Activated naive CD8-positive, alpha-beta T cell treated with anti-CD3 and anti-CD28 coated beads, Interleukin-2, amount 50 U/mL, for 24 hours (primary cell): Measurements from ENCODE around the gene SOSTDC1.
A peak's percentile ranks its signal among the peaks of the same experiment; 100 is the strongest.

Experiments
- ATAC-seq: fragments of 150-1000 bp; cut with Tn5 transposase; one replicate; pipeline ENCODE4 v1.10.0; 2021
- DNase-seq: peaks from one replicate; pipeline ENCODE4 v3.0.0; 2021
- H3K27ac Mint-ChIP-seq: one replicate; pipeline ENCODE4 v1.8.0; 2021; ENCODE audit warnings: mild to moderate bottlenecking, mixed read lengths
- H3K27me3 Mint-ChIP-seq: one replicate; pipeline ENCODE4 v1.8.0; 2021; ENCODE audit warnings: mixed read lengths
- H3K36me3 Mint-ChIP-seq: one replicate; pipeline ENCODE4 v1.8.0; 2021; ENCODE audit warnings: low read depth, mixed read lengths
- H3K4me1 Mint-ChIP-seq: one replicate; pipeline ENCODE4 v1.8.0; 2021; ENCODE audit warnings: mixed read lengths
- H3K4me3 Mint-ChIP-seq: one replicate; pipeline ENCODE4 v1.8.0; 2021; ENCODE audit warnings: mild to moderate bottlenecking, moderate library complexity, mixed read lengths
- H3K9me3 Mint-ChIP-seq: one replicate; pipeline ENCODE4 v1.8.0; 2021; ENCODE audit warnings: mixed read lengths

SOSTDC1 gene

GRCh38 chr7:16436306-16436705, 29.2 kb downstream of the SOSTDC1 start:
- Mint-ChIP-seq H3K9me3 (no peaks in the 10 kb centered on the region), H3K4me1 (no peaks in the 10 kb centered on the region), H3K27me3 (no peaks in the 10 kb centered on the region), H3K4me3 (no peak overlapping the region), H3K36me3 (no peaks in the 10 kb centered on the region), H3K27ac (no peak overlapping the region)
- DNase-seq (no peak), ATAC-seq (no peak)

GRCh38 chr7:16433568-16434122, 31.9 kb downstream of the SOSTDC1 start:
- Mint-ChIP-seq H3K27me3 (no peaks in the 10 kb centered on the region), H3K36me3 (no peaks in the 10 kb centered on the region), H3K4me1 (no peaks in the 10 kb centered on the region), H3K4me3 (no peak overlapping the region), H3K9me3 (no peaks in the 10 kb centered on the region), H3K27ac (no peak overlapping the region)
- no peak for ATAC-seq
- no peak for DNase-seq

GRCh38 chr7:16432425-16432731, 33.2 kb downstream of the SOSTDC1 start:
- Mint-ChIP-seq H3K36me3 (no peaks in the 10 kb centered on the region), H3K27ac (no peak overlapping the region), H3K4me1 (no peaks in the 10 kb centered on the region), H3K27me3 (no peaks in the 10 kb centered on the region), H3K4me3 (no peak overlapping the region), H3K9me3 (no peaks in the 10 kb centered on the region)
- no peak for DNase-seq
- ATAC-seq: no peak

- DNase-seq: no peak
- no peaks in the 10 kb centered on the region for H3K36me3 Mint-ChIP-seq
- no peak for ATAC-seq
These were observed 33.7 kb downstream of the SOSTDC1 start for GRCh38 chr7:16431646-16432424.

GRCh38 chr7:16430133-16430532, 35.4 kb downstream of the SOSTDC1 start:
- no peak for ATAC-seq
- H3K4me1 Mint-ChIP-seq: no peaks in the 10 kb centered on the region
- H3K27ac Mint-ChIP-seq: no peak overlapping the region

More at GRCh38 chr7:16431646-16432424, 33.7 kb downstream of the SOSTDC1 start:
- H3K27me3 Mint-ChIP-seq: no peaks in the 10 kb centered on the region
- H3K4me1 Mint-ChIP-seq: no peaks in the 10 kb centered on the region
- H3K4me3 Mint-ChIP-seq: no peak overlapping the region
- no peak overlapping the region for H3K27ac Mint-ChIP-seq
- H3K9me3 Mint-ChIP-seq: no peaks in the 10 kb centered on the region

GRCh38 chr7:16428672-16429071, 36.9 kb downstream of the SOSTDC1 start:
- H3K27ac Mint-ChIP-seq: no peak overlapping the region
- H3K27me3 Mint-ChIP-seq: no peaks in the 10 kb centered on the region
- no peak overlapping the region for H3K4me3 Mint-ChIP-seq
- no peaks in the 10 kb centered on the region for H3K4me1 Mint-ChIP-seq
- ATAC-seq: no peak
- no peaks in the 10 kb centered on the region for H3K9me3 Mint-ChIP-seq
- no peak for DNase-seq
- H3K36me3 Mint-ChIP-seq: no peaks in the 10 kb centered on the region

More at GRCh38 chr7:16430133-16430532, 35.4 kb downstream of the SOSTDC1 start:
- H3K27me3 Mint-ChIP-seq: no peaks in the 10 kb centered on the region
- H3K36me3 Mint-ChIP-seq: no peaks in the 10 kb centered on the region
- H3K9me3 Mint-ChIP-seq: no peaks in the 10 kb centered on the region
- no peak overlapping the region for H3K4me3 Mint-ChIP-seq
- DNase-seq: no peak

GRCh38 chr7:16428182-16428581, 37.4 kb downstream of the SOSTDC1 start:
- no peak overlapping the region for H3K27ac Mint-ChIP-seq
- H3K4me3 Mint-ChIP-seq: no peak overlapping the region
- no peaks in the 10 kb centered on the region for H3K4me1 Mint-ChIP-seq
- DNase-seq (no peak), ATAC-seq (no peak)
- H3K9me3 Mint-ChIP-seq: no peaks in the 10 kb centered on the region
- H3K36me3 Mint-ChIP-seq: no peaks in the 10 kb centered on the region
- H3K27me3 Mint-ChIP-seq: no peaks in the 10 kb centered on the region

GRCh38 chr7:16423761-16424160, 41.8 kb downstream of the SOSTDC1 start:
- no peak for DNase-seq

GRCh38 chr7:16422917-16423316, 42.6 kb downstream of the SOSTDC1 start:
- Mint-ChIP-seq H3K27me3 (peaks cover 17% of the 10 kb centered on the region), H3K9me3 (no peaks in the 10 kb centered on the region), H3K36me3 (no peaks in the 10 kb centered on the region), H3K4me1 (peaks cover 20% of the 10 kb centered on the region), H3K4me3 (no peak overlapping the region), H3K27ac (no peak overlapping the region)
- DNase-seq (no peak), ATAC-seq (no peak)

More at GRCh38 chr7:16423761-16424160, 41.8 kb downstream of the SOSTDC1 start:
- Mint-ChIP-seq H3K27ac (no peak overlapping the region), H3K4me3 (no peak overlapping the region), H3K9me3 (no peaks in the 10 kb centered on the region), H3K27me3 (peaks cover 17% of the 10 kb centered on the region), H3K4me1 (peaks cover 20% of the 10 kb centered on the region), H3K36me3 (no peaks in the 10 kb centered on the region)
- no peak for ATAC-seq

GRCh38 chr7:16422103-16422435, 43.5 kb downstream of the SOSTDC1 start:
- Mint-ChIP-seq H3K27me3 (peaks cover 17% of the 10 kb centered on the region), H3K4me3 (peak overlapping the region; percentile 51), H3K4me1 (peaks cover 20% of the 10 kb centered on the region), H3K36me3 (no peaks in the 10 kb centered on the region), H3K27ac (no peak overlapping the region), H3K9me3 (no peaks in the 10 kb centered on the region)
- no peak for ATAC-seq
- no peak for DNase-seq

- ATAC-seq (peak; percentile 29), DNase-seq (peak; percentile 33)
- Mint-ChIP-seq H3K27ac (peak within 1 kb of the TSS; percentile 96), H3K4me3 (peak within 1 kb of the TSS; percentile 85), H3K36me3 (no peaks in the 10 kb centered on the region), H3K27me3 (peaks cover 17% of the 10 kb centered on the region), H3K4me1 (peaks cover 22% of the 10 kb centered on the region), H3K9me3 (no peaks in the 10 kb centered on the region)
These were observed 44.0 kb downstream of the SOSTDC1 start, which contains the start of gene CRPPA for GRCh38 chr7:16421333-16422102. Gene CRPPA, minus strand, starts transcription at chr7:16421538. Its CDS starts 216 bp downstream, at chr7:16421322.

- H3K27me3 Mint-ChIP-seq: peaks cover 17% of the 10 kb centered on the region
- no peaks in the 10 kb centered on the region for H3K36me3 Mint-ChIP-seq
- H3K9me3 Mint-ChIP-seq: no peaks in the 10 kb centered on the region
- peak overlapping the region; percentile 85 for H3K4me3 Mint-ChIP-seq
- ATAC-seq: peak; percentile 91
- peak; percentile 75 for DNase-seq
- peaks cover 22% of the 10 kb centered on the region for H3K4me1 Mint-ChIP-seq
- peak overlapping the region; percentile 96 for H3K27ac Mint-ChIP-seq
These were observed 44.7 kb downstream of the SOSTDC1 start for GRCh38 chr7:16420649-16421332.

GRCh38 chr7:16420329-16420648, 45.2 kb downstream of the SOSTDC1 start:
- Mint-ChIP-seq H3K36me3 (no peaks in the 10 kb centered on the region), H3K27ac (peak overlapping the region; percentile 96), H3K27me3 (peaks cover 17% of the 10 kb centered on the region), H3K9me3 (no peaks in the 10 kb centered on the region), H3K4me1 (peaks cover 22% of the 10 kb centered on the region), H3K4me3 (peak overlapping the region; percentile 85)
- peak; percentile 7 for DNase-seq
- no peak for ATAC-seq

- Mint-ChIP-seq H3K27ac (peak overlapping the region; percentile 96), H3K27me3 (peaks cover 17% of the 10 kb centered on the region), H3K4me3 (peak overlapping the region; percentile 85), H3K36me3 (no peaks in the 10 kb centered on the region), H3K9me3 (no peaks in the 10 kb centered on the region), H3K4me1 (peaks cover 22% of the 10 kb centered on the region)
- ATAC-seq (no peak), DNase-seq (no peak)
These were observed 45.7 kb downstream of the SOSTDC1 start for GRCh38 chr7:16419859-16420258.
